ENCODE results near the gene LGR6. TPM values are rescaled to one million over a fixed set of nuclear protein-coding genes. Genes with fewer than 3 reads are reported as not detected.

The LGR6 gene
- total and polyA plus RNA-seq, 2 of the 4 experiments (the other 2 are of a cell fraction) = not detected

DNA sequence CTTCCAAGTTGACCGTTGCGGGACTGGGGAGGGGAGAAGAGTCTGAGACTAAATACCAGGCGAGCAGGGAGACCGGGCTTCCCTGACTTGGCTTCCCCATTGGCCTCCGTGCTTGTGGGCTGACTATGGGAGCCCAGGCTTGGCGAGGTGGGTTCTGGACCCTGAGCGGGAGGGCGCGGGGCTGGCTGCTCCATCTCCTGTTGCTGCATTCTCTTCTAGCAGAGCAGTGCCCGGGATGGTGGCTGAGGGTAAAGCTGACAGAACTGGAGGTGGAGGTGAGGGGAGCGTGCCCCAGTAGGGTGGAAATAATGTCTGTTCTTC lies 689 bp downstream of the LGR6 start:
- H3K4me1 ChIP-seq (ENCODE audit: control insufficient read depth, insufficient read depth, low read length) = no peaks in the 10 kb centered on the region
- no peaks in the 10 kb centered on the region for H3K79me1 ChIP-seq (ENCODE audit: low read depth in 1 of 2, low read length in 2 of 2)
- no peak overlapping the region for H2AK9ac ChIP-seq (replicated peaks; ENCODE audit: low read depth, low read length, poor library complexity)
- no peak overlapping the region for H3K4me2 ChIP-seq (ENCODE audit: low read depth, low read length)
- no peak overlapping the region for H2BK20ac ChIP-seq (ENCODE audit: low read depth, low read length)
- H4K91ac ChIP-seq (ENCODE audit: insufficient read depth, low read depth, low read length) = no peak overlapping the region
- no TSS peak for BruUV-seq (replicated peaks)
- H3K9me3 ChIP-seq (ENCODE audit: control insufficient read depth, insufficient read depth, low read length) = no peaks in the 10 kb centered on the region
- POLR2A ChIA-PET (ENCODE audit: unreplicated experiment) = no interaction called here
- 39% methylated on average over 4 of the region's 11 CpGs; no CpG with 5 or more reads in 1 of the 2 experiments for WGBS, 2 experiments (ENCODE audit: extremely low coverage in 2 of 2, insufficient read length in 1 of 2)
- CTCF ChIA-PET = interaction anchor here (2.3 kb wide), 1 partner anchor 121 kb away, joined by 18 read pairs; no protein-coding TSS in a partner anchor
- H2BK120ac ChIP-seq (ENCODE audit: low read depth, low read length) = no peak overlapping the region
- no peak overlapping the region for H3K14ac ChIP-seq (replicated peaks; ENCODE audit: low read depth, low read length)
- H2AFZ ChIP-seq (replicated peaks; ENCODE audit: low read length, poor library complexity) = no peak overlapping the region
- no peak overlapping the region for H2AK5ac ChIP-seq (ENCODE audit: low read depth, low read length)
- ATAC-seq (ENCODE audit: low read depth) = no peak
- no peak overlapping the region for H3K4ac ChIP-seq (ENCODE audit: low read depth, low read length)
- H2BK5ac ChIP-seq (ENCODE audit: low read depth, low read length, poor library complexity, severe bottlenecking) = no peak overlapping the region
- no peak overlapping the region for H3K4me3 ChIP-seq (ENCODE audit: insufficient read depth, low read depth, low read length)
- H3K18ac ChIP-seq (ENCODE audit: low read depth, low read length) = no peak overlapping the region
- H3K56ac ChIP-seq (ENCODE audit: extremely low read depth, insufficient read depth, low read length) = no peak overlapping the region
- no peaks in the 10 kb centered on the region for H3K36me3 ChIP-seq (ENCODE audit: control insufficient read depth, insufficient read depth, low read length)
- no peak overlapping the region for H2BK15ac ChIP-seq (ENCODE audit: low read depth, low read length)
- H3K23ac ChIP-seq (ENCODE audit: low read depth, low read length) = no peak overlapping the region
- H4K20me1 ChIP-seq (ENCODE audit: insufficient read depth, low read length) = peaks cover 3% of the 10 kb centered on the region; the same call in 1 of the 2 replicates
- no peak for DNase-seq
- in situ Hi-C loops (cut with MboI; ENCODE audit: low sequenced_read_pairs) = no loop called here
- H4K5ac ChIP-seq (ENCODE audit: low read depth, low read length) = no peak overlapping the region
- intact Hi-C loops (cut with micrococcal nuclease) = no loop called here
- dilution Hi-C loops (cut with HindIII; ENCODE audit: low sequenced_read_pairs, unreplicated experiment) = no loop called here
- no peaks in the 10 kb centered on the region for H3K9me1 ChIP-seq (ENCODE audit: insufficient read depth, low read length)
- no peak overlapping the region for H4K8ac ChIP-seq (ENCODE audit: low read depth in 2 of 2, low read length in 2 of 2)
- H3K27ac ChIP-seq (ENCODE audit: insufficient read depth, low read length) = no peak overlapping the region
- no peak overlapping the region for H3K9ac ChIP-seq (ENCODE audit: low read depth, low read length)
- peaks cover 64% of the 10 kb centered on the region for H3K27me3 ChIP-seq (ENCODE audit: control insufficient read depth, insufficient read depth, low read length)
- TF ChIP-seq, protein P1, sequence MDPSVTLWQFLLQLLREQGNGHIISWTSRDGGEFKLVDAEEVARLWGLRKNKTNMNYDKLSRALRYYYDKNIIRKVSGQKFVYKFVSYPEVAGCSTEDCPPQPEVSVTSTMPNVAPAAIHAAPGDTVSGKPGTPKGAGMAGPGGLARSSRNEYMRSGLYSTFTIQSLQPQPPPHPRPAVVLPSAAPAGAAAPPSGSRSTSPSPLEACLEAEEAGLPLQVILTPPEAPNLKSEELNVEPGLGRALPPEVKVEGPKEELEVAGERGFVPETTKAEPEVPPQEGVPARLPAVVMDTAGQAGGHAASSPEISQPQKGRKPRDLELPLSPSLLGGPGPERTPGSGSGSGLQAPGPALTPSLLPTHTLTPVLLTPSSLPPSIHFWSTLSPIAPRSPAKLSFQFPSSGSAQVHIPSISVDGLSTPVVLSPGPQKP (IDR thresholded peaks at IDR 0.05; ENCODE audit: borderline replicate concordance, low read depth, low read length) = no peak
- TF ChIP-seq, protein P2, sequence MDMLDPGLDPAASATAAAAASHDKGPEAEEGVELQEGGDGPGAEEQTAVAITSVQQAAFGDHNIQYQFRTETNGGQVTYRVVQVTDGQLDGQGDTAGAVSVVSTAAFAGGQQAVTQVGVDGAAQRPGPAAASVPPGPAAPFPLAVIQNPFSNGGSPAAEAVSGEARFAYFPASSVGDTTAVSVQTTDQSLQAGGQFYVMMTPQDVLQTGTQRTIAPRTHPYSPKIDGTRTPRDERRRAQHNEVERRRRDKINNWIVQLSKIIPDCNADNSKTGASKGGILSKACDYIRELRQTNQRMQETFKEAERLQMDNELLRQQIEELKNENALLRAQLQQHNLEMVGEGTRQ (IDR thresholded peaks at IDR 0.05; ENCODE audit: low read depth, low read length) = no peak
- TF ChIP-seq MAFK (IDR thresholded peaks at IDR 0.05; ENCODE audit: low read depth, low read length) (no peak), MAZ (IDR thresholded peaks at IDR 0.05; ENCODE audit: borderline replicate concordance, low read depth, low read length) (no peak), BHLHE40 (IDR thresholded peaks at IDR 0.05; ENCODE audit: low read depth, low read length) (no peak)
